Peyer's patch (tissue), 4 donors: Measurements from ENCODE around the gene CSH2.

Source experiments
- CTCF ChIP-seq, 6 experiments: fragments of 450-650 bp in 4 of 6; fragments of 200-600 bp in 2 of 6; sonication (generic) in 1 of 6; IDR thresholded peaks; one replicate each; pipeline ENCODE4 v1.5.1; 2017 to 2019; ENCODE audit warnings: antibody characterized with exemption in 6 of 6, mild to moderate bottlenecking in 3 of 6, moderate library complexity in 1 of 6
- POLR2A ChIP-seq, 2 donors: fragments of 450-650 bp; IDR thresholded peaks; one replicate each; pipeline ENCODE4 v1.5.1; 2017; ENCODE audit warnings: antibody characterized with exemption in 2 of 2, mild to moderate bottlenecking in 2 of 2, moderate library complexity in 2 of 2

- TF ChIP-seq CTCF (IDR thresholded peaks at IDR 0.05) = no peak
- no peak for TF ChIP-seq POLR2A (IDR thresholded peaks at IDR 0.05)
These were observed 23.1 kb downstream of the CSH2 start for GRCh38 chr17:63850401-63850800.
